ENCODE measurements around the gene UNC45A.

DNA sequence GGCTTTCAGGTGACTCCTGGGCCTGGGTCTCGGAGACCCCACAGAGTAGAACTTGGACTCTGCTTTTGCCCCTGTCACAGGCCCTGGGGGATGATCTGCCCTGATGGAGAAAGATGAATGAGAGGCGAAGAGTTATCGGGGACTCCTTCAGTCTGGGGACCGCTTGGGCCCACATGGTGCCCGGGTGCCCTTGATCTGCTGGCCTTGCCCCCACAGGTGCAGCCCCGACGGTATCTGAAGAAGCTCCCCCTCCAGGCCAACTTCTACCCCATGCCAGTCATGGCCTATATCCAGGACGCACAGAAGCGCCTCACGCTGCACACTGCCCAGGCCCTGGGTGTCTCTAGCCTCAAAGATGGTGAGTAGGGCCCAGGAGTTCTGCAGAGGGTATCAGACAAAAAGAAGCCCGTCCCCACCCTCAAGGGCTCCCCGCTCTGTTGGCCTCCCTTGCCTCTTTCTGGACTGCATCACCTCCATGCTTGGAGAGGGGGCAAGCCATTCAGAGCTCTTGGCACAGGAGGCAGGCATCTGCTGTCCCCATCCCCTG is 21.6 kb upstream of the UNC45A start:
- TF ChIP-seq EZH2 (IDR thresholded peaks at IDR 0.05; ENCODE audit: insufficient read depth, poor library complexity, severe bottlenecking) (no peak), EZH2phosphoT487 (IDR thresholded peaks at IDR 0.05; ENCODE audit: insufficient read depth, low read depth) (no peak)
